GM23338 (cell line): Measurements from ENCODE around the gene SCFD2. TPM values are rescaled to one million over a fixed set of nuclear protein-coding genes. Genes with fewer than 3 reads are reported as not detected.

ENCODE experiments used
- ATAC-seq: fragments of 200-7000 bp; cut with Tn5 transposase; 3 replicates; pipeline ENCODE4 v1.9.1; 2020
- DNase-seq: peaks from one replicate; pipeline ENCODE4 v3.0.0-alpha.2; 2015; ENCODE audit warnings: low spot score
- H2AFZ ChIP-seq: fragments of 200-600 bp; sonication (generic); 2 replicates; pipeline ENCODE4 v1.8.0; 2016; ENCODE audit warnings: antibody characterized with exemption, mild to moderate bottlenecking, moderate library complexity
- H3F3A ChIP-seq: fragments of 200-600 bp; sonication (generic); replicated peaks from 2 replicates; pipeline ENCODE4 v1.8.0; 2017; ENCODE audit warnings: antibody characterized with exemption, mixed run types, low read depth
- H3K27ac ChIP-seq: fragments of 200-600 bp; sonication (generic); 2 replicates; pipeline ENCODE4 v1.6.1; 2016; ENCODE audit warnings: low read depth
- H3K27me3 ChIP-seq: fragments of 200-600 bp; sonication (generic); 2 replicates; pipeline ENCODE4 v1.8.0; 2016; ENCODE audit warnings: mild to moderate bottlenecking, mixed run types, moderate library complexity; ENCODE audit not compliant: insufficient read depth
- H3K36me3 ChIP-seq: fragments of 200-600 bp; sonication (generic); 2 replicates; pipeline ENCODE4 v1.8.0; 2016; ENCODE audit warnings: mild to moderate bottlenecking; ENCODE audit not compliant: insufficient read depth
- H3K4me1 ChIP-seq: fragments of 200-600 bp; sonication (generic); 2 replicates; pipeline ENCODE4 v1.8.0; 2016; ENCODE audit warnings: mild to moderate bottlenecking, moderate library complexity; ENCODE audit not compliant: insufficient read depth
- H3K4me2 ChIP-seq: fragments of 200-600 bp; sonication (generic); 2 replicates; pipeline ENCODE4 v1.7.1; 2017; ENCODE audit warnings: mixed run types
- H3K4me3 ChIP-seq: fragments of 200-600 bp; sonication (generic); 2 replicates; pipeline ENCODE4 v1.6.1; 2016; ENCODE audit warnings: mixed run types
- H3K79me2 ChIP-seq: fragments of 200-600 bp; sonication (generic); replicated peaks from 2 replicates; pipeline ENCODE4 v1.8.0; 2017; ENCODE audit warnings: mild to moderate bottlenecking; ENCODE audit not compliant: insufficient read depth
- H3K9me2 ChIP-seq: fragments of 200-600 bp; sonication (generic); 2 replicates; pipeline ENCODE4 v1.8.0; 2017; ENCODE audit not compliant: insufficient read depth
- H4K20me1 ChIP-seq: fragments of 200-600 bp; sonication (generic); replicated peaks from 2 replicates; pipeline ENCODE4 v1.8.0; 2017; ENCODE audit warnings: mild to moderate bottlenecking; ENCODE audit not compliant: insufficient read depth
- H3K27ac Mint-ChIP-seq: 2 replicates; pipeline ENCODE4 v1.8.0; 2020; ENCODE audit warnings: inconsistent platforms, mild to moderate bottlenecking, moderate library complexity, mixed read lengths
- H3K27me3 Mint-ChIP-seq: 3 replicates; pipeline ENCODE4 v1.8.0; 2022; ENCODE audit warnings: low read depth, mild to moderate bottlenecking, moderate library complexity, mixed read lengths, inconsistent platforms; ENCODE audit not compliant: insufficient read depth, poor library complexity
- H3K36me3 Mint-ChIP-seq: 3 replicates; pipeline ENCODE4 v1.8.0; 2021; ENCODE audit warnings: low read depth, mild to moderate bottlenecking, inconsistent platforms, moderate library complexity, mixed read lengths
- H3K4me1 Mint-ChIP-seq: 3 replicates; pipeline ENCODE4 v1.8.0; 2020; ENCODE audit warnings: mild to moderate bottlenecking, inconsistent platforms, mixed read lengths
- H3K4me3 Mint-ChIP-seq: 3 replicates; pipeline ENCODE4 v1.8.0; 2021; ENCODE audit warnings: moderate library complexity, mild to moderate bottlenecking, inconsistent platforms, mixed read lengths
- H3K9me3 Mint-ChIP-seq: 3 replicates; pipeline ENCODE4 v1.8.0; 2020; ENCODE audit warnings: moderate library complexity, mild to moderate bottlenecking, inconsistent platforms, mixed read lengths
- ETS1 ChIP-seq: IDR thresholded peaks from 2 replicates; pipeline ENCODE4 v1.6.1; 2016; ENCODE audit warnings: antibody characterized with exemption
- EZH2 ChIP-seq: fragments of 200-600 bp; sonication (generic); IDR thresholded peaks from one replicate; pipeline ENCODE4 v1.8.0; 2017; ENCODE audit warnings: antibody characterized with exemption, mild to moderate bottlenecking, low read depth; ENCODE audit not compliant: unreplicated experiment
- JUNB ChIP-seq: IDR thresholded peaks from one replicate; pipeline ENCODE4 v1.6.1; 2016; ENCODE audit warnings: antibody characterized with exemption; ENCODE audit not compliant: unreplicated experiment
- POLR2AphosphoS5 ChIP-seq: IDR thresholded peaks from 2 replicates; pipeline ENCODE4 v1.6.1; 2016; ENCODE audit warnings: antibody characterized with exemption, low read depth
- ZNF331 ChIP-seq: fragments of 250-450 bp; sonication (Bioruptor Pico); IDR thresholded peaks from 2 replicates; pipeline ENCODE4 v1.5.0; 2020; ENCODE audit warnings: low read depth, mild to moderate bottlenecking, moderate library complexity
- ZNF462 ChIP-seq: fragments of 250-450 bp; sonication (Bioruptor Pico); IDR thresholded peaks from 2 replicates; pipeline ENCODE4 v1.5.0; 2020; ENCODE audit warnings: mild to moderate bottlenecking, moderate library complexity
- polyA plus RNA-seq: library from polyadenylated mRNA; unstranded; fragments of >200 nt; fragmentation: Nextera tagmentation; extraction: Ambion mirVana; gene quantifications from 2 replicates; pipeline ENCODE4 v1.2.1, GENCODE V29; 2016
- total RNA-seq: library from RNA; depleted of rRNA; stranded (reverse); fragments of >200 nt; shearing (Covaris generic); gene quantifications from 2 replicates; pipeline ENCODE4 v1.2.3, GENCODE V29; 2014

Gene SCFD2
- total and polyA plus RNA-seq, 2 experiments from 2014 or later: 5.7 to 17.5 TPM

- no peaks in the 10 kb centered on the region for H3F3A ChIP-seq
- peaks cover 12% of the 10 kb centered on the region for H3K4me1 Mint-ChIP-seq
- H3K9me3 Mint-ChIP-seq: no peaks in the 10 kb centered on the region
- no peaks in the 10 kb centered on the region for H3K36me3 Mint-ChIP-seq
- no peak for DNase-seq
- no peaks in the 10 kb centered on the region for H4K20me1 ChIP-seq
- no peak overlapping the region for H2AFZ ChIP-seq
- no peak for ATAC-seq
- H3K4me2 ChIP-seq: no peak overlapping the region
- H3K36me3 ChIP-seq: no peaks in the 10 kb centered on the region
- no peak overlapping the region for H3K27ac ChIP-seq
- no peaks in the 10 kb centered on the region for H3K27me3 ChIP-seq
- H3K4me3 ChIP-seq: no peak overlapping the region
- TF ChIP-seq ETS1: no peak
- TF ChIP-seq EZH2: no peak
- no peak for TF ChIP-seq POLR2AphosphoS5
- no peak for TF ChIP-seq ZNF462 (CRISPR knock-in tag)
- no peak for TF ChIP-seq ZNF331 (CRISPR knock-in tag)
- H3K27ac Mint-ChIP-seq: no peak overlapping the region
- peaks cover 9% of the 10 kb centered on the region for H3K9me2 ChIP-seq
- no peak overlapping the region for H3K4me3 Mint-ChIP-seq
- no peaks in the 10 kb centered on the region for H3K4me1 ChIP-seq
- H3K79me2 ChIP-seq: no peaks in the 10 kb centered on the region
- peaks cover 5% of the 10 kb centered on the region for H3K27me3 Mint-ChIP-seq
Measured at GRCh38 chr4:52946855-52947254, 419.0 kb downstream of the SCFD2 start.

GRCh38 chr4:52945982-52946381 lies 419.9 kb downstream of the SCFD2 start:
- Histone ChIP-seq H2AFZ (no peak overlapping the region), H3K4me2 (no peak overlapping the region), H3K4me1 (no peaks in the 10 kb centered on the region), H3F3A (no peaks in the 10 kb centered on the region), H3K9me2 (peaks cover 4% of the 10 kb centered on the region), H4K20me1 (no peaks in the 10 kb centered on the region), H3K27ac (no peak overlapping the region), H3K4me3 (no peak overlapping the region), H3K27me3 (no peaks in the 10 kb centered on the region), H3K36me3 (no peaks in the 10 kb centered on the region), H3K79me2 (no peaks in the 10 kb centered on the region)
- H3K4me3 Mint-ChIP-seq: no peak overlapping the region
- no peak for ATAC-seq
- no peaks in the 10 kb centered on the region for H3K36me3 Mint-ChIP-seq
- H3K4me1 Mint-ChIP-seq: peaks cover 12% of the 10 kb centered on the region
- peaks cover 5% of the 10 kb centered on the region for H3K27me3 Mint-ChIP-seq
- no peak overlapping the region for H3K27ac Mint-ChIP-seq
- H3K9me3 Mint-ChIP-seq: no peaks in the 10 kb centered on the region
- no peak for DNase-seq
- TF ChIP-seq ZNF462 (CRISPR knock-in tag): no peak
- TF ChIP-seq JUNB: no peak
